Keratinocyte (primary cell): Measurements from ENCODE around the gene TAS2R8. TPM values are rescaled to one million over a fixed set of nuclear protein-coding genes. Genes with fewer than 3 reads are reported as not detected.
"Not testable (repeated sequence)": the region's sequence is repeated elsewhere in the genome, so short reads cannot be mapped to it uniquely, and the experiment has no call there.

Experiments used
- DNase-seq: peaks from one replicate; pipeline ENCODE4 v3.0.0-alpha.2; 2011; ENCODE audit warnings: low read depth, missing footprints, low spot score
- FAIRE-seq: peaks from 2 replicates; lab custom pipeline; 2011; peaks lifted over from hg19 to GRCh38; lab: Jason Lieb, UNC
- H2AFZ ChIP-seq: 2 replicates; pipeline ENCODE4 v1.6.0; 2012; ENCODE audit warnings: low read length, control low read depth, inconsistent platforms; ENCODE audit not compliant: control insufficient read depth
- H3K27ac ChIP-seq: 2 replicates; pipeline ENCODE4 v1.5.1; 2011; ENCODE audit warnings: low read length; ENCODE audit not compliant: control insufficient read depth, insufficient read depth
- H3K27me3 ChIP-seq: 3 replicates; pipeline ENCODE4 v1.6.0; 2011; ENCODE audit warnings: low read length; ENCODE audit not compliant: control insufficient read depth, insufficient read depth; ENCODE audit errors: extremely low read depth
- H3K36me3 ChIP-seq, 2 experiments: 2 replicates in 1 of 2; 3 replicates in 1 of 2; pipeline ENCODE4 v1.5.1; 2011; ENCODE audit warnings: low read length in 2 of 2, mild to moderate bottlenecking in 1 of 2; ENCODE audit not compliant: control insufficient read depth in 2 of 2, insufficient read depth in 2 of 2; ENCODE audit errors: extremely low read depth in 1 of 2
- H3K4me1 ChIP-seq: 3 replicates; pipeline ENCODE4 v1.5.1; 2011; ENCODE audit warnings: low read length; ENCODE audit not compliant: control insufficient read depth, insufficient read depth; ENCODE audit errors: extremely low read depth
- H3K4me2 ChIP-seq: 3 replicates; pipeline ENCODE4 v1.6.0; 2011; ENCODE audit warnings: low read depth, low read length; ENCODE audit not compliant: control insufficient read depth, insufficient read depth; ENCODE audit errors: extremely low read depth
- H3K4me3 ChIP-seq, 3 experiments: fragments of 200-600 bp in 1 of 3; sonication (generic) in 1 of 3; 2 replicates in 2 of 3; 3 replicates in 1 of 3; pipeline ENCODE4 v1.5.1; 2011 to 2016; ENCODE audit warnings: low read length in 3 of 3, mild to moderate bottlenecking in 3 of 3, control low read depth in 2 of 3, inconsistent platforms in 1 of 3, low read depth in 1 of 3, mixed read lengths in 1 of 3, mixed run types in 1 of 3, moderate library complexity in 1 of 3; ENCODE audit not compliant: control insufficient read depth in 2 of 3, insufficient read depth in 2 of 3; ENCODE audit errors: extremely low read depth in 1 of 3
- H3K79me2 ChIP-seq: 2 replicates; pipeline ENCODE4 v1.6.0; 2012; ENCODE audit warnings: low read length; ENCODE audit not compliant: control insufficient read depth, insufficient read depth
- H3K9ac ChIP-seq: 3 replicates; pipeline ENCODE4 v1.6.0; 2011; ENCODE audit warnings: low read length; ENCODE audit not compliant: control insufficient read depth, insufficient read depth; ENCODE audit errors: extremely low read depth
- H3K9me1 ChIP-seq: 3 replicates; pipeline ENCODE4 v1.6.0; 2011; ENCODE audit warnings: low read length; ENCODE audit not compliant: control insufficient read depth, insufficient read depth; ENCODE audit errors: extremely low read depth
- H3K9me3 ChIP-seq: 2 replicates; pipeline ENCODE4 v1.5.1; 2012; ENCODE audit warnings: low read depth, low read length; ENCODE audit not compliant: control insufficient read depth
- H4K20me1 ChIP-seq: 3 replicates; pipeline ENCODE4 v1.6.0; 2011; ENCODE audit warnings: low read length; ENCODE audit not compliant: control insufficient read depth, insufficient read depth; ENCODE audit errors: extremely low read depth
- CTCF ChIP-seq, 3 experiments: IDR thresholded peaks in 1 of 3; conservative IDR thresholded peaks in 1 of 3; optimal IDR thresholded peaks in 1 of 3; 2 replicates in 2 of 3; 3 replicates in 1 of 3; pipeline versions ENCODE3 to v1.5.1; 2011; ENCODE audit warnings: low read length in 3 of 3, mild to moderate bottlenecking in 3 of 3, moderate library complexity in 2 of 3, control low read depth in 1 of 3, inconsistent platforms in 1 of 3; ENCODE audit not compliant: insufficient read depth in 2 of 3; ENCODE audit errors: extremely low read depth in 1 of 3
- EZH2 ChIP-seq: IDR thresholded peaks from one replicate; pipeline ENCODE4 v1.6.1; 2012; ENCODE audit warnings: inconsistent platforms, mild to moderate bottlenecking, low read length, moderate library complexity
- dilution Hi-C: fragments of 300-500 bp; cut with MboI; formaldehyde crosslinking; loops from one replicate; pipeline ENCODE4 v1.7.0; 2020; ENCODE audit warnings: low sequenced_read_pairs; ENCODE audit not compliant: extremely low pct_ligation_motif_present
- polyA plus RNA-seq, 5 experiments: library from polyadenylated mRNA; depleted of rRNA in 3 of 5; stranded (reverse) in 3 of 5; stranded (forward) in 1 of 5; unstranded in 1 of 5; fragments of >200 nt; gene quantifications; 1 replicate in 1 of 5; 2 replicates in 3 of 5; 3 replicates in 1 of 5; pipeline versions ENCODE4 v1.2.1 to v1.2.3, GENCODE V29; 2011 to 2012; ENCODE audit warnings: missing spikeins in 2 of 5, low read depth in 1 of 5, low replicate concordance in 1 of 5

The TAS2R8 gene
- polyA plus RNA-seq, 1 donor (not counting 4 experiments of a cell fraction or from before 2014, with no cell fraction given): not detected

GRCh38 chr12:10794222-10794621 lies 12.9 kb downstream of the TAS2R8 start:
- TF ChIP-seq EZH2 (no peak), CTCF (optimal IDR thresholded peaks at IDR 0.05 in 1 of 3, IDR thresholded peaks at IDR 0.05 in 1 of 3, conservative IDR thresholded peaks at IDR 0.05 in 1 of 3; ENCODE audit: extremely low read depth in 1 of 3, insufficient read depth in 2 of 3, low read length in 3 of 3) (no peak)
- no peak for FAIRE-seq
- Histone ChIP-seq H3K4me1 (no peaks in the 10 kb centered on the region), H3K79me2 (no peaks in the 10 kb centered on the region), H3K27me3 (no peaks in the 10 kb centered on the region), H2AFZ (no peak overlapping the region), H3K4me2 (no peak overlapping the region), H3K9me1 (no peaks in the 10 kb centered on the region), H3K4me3 (no peak overlapping the region), H3K9me3 (no peaks in the 10 kb centered on the region), H3K36me3 (no peaks in the 10 kb centered on the region), H3K27ac (no peak overlapping the region), H3K9ac (no peak overlapping the region), H4K20me1 (no peaks in the 10 kb centered on the region)
- DNase-seq: no peak
- dilution Hi-C loops: no loop called here

DNA sequence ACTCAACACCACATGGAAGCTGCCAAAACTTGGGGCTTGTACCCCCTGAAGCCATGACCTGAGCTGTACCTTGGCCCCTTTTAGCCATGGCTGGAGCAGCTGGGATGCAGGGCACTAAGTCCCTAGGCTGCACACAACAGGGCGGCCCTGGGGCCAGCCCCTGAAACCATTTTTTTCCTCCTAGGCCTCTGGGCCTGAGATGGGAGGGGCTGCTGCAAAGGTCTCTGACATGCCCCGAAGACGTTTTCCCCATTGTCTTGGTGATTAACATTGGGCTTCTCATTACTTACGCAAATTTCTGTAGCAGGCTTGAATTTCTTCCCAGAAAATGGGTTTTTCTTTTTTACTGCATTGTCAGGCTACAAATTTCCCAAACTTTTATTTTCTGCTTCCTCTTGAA lies 15.3 kb downstream of the TAS2R8 start:
- H3K27me3 ChIP-seq, H2AFZ ChIP-seq, dilution Hi-C loops, H3K9ac ChIP-seq, H3K4me3 ChIP-seq, H3K9me1 ChIP-seq, H3K36me3 ChIP-seq, H3K27ac ChIP-seq, H3K9me3 ChIP-seq, DNase-seq, H4K20me1 ChIP-seq, H3K4me2 ChIP-seq, H3K4me1 ChIP-seq, H3K79me2 ChIP-seq, FAIRE-seq: not testable (repeated sequence)

DNA sequence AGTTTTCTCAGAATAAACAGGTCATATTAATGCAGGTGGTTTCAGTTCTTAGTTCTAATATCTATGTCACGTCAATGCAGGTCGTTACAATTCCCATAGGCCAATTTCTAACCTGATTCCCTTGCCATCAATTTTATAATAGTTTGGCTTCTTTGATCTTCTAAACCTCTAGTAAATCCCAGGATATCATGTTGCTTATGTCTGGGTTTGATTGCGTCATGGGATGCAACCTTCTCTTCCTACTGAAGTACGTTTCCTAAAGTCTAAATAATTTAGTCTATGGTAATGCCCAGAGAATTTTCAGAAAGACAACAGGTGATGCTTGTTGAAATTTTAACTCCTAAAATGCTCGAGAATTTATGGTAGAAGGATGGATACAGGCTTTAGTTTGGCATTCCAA lies 23.8 kb downstream of the TAS2R8 start:
- no peak for DNase-seq
- no peak for FAIRE-seq

More for the DNA sequence above, 23.8 kb downstream of the TAS2R8 start:
- Histone ChIP-seq H3K4me1 (no peaks in the 10 kb centered on the region), H3K27ac (no peak overlapping the region), H2AFZ (no peak overlapping the region), H3K9me1 (no peaks in the 10 kb centered on the region), H3K4me2 (no peak overlapping the region), H3K4me3 (no peak overlapping the region), H3K9ac (no peak overlapping the region), H3K27me3 (no peaks in the 10 kb centered on the region), H4K20me1 (no peaks in the 10 kb centered on the region), H3K79me2 (no peaks in the 10 kb centered on the region), H3K36me3 (no peaks in the 10 kb centered on the region), H3K9me3 (no peaks in the 10 kb centered on the region)
- dilution Hi-C loops: no loop called here
- no peak for TF ChIP-seq EZH2
- no peak for TF ChIP-seq CTCF (optimal IDR thresholded peaks at IDR 0.05 in 1 of 3, IDR thresholded peaks at IDR 0.05 in 1 of 3, conservative IDR thresholded peaks at IDR 0.05 in 1 of 3; ENCODE audit: extremely low read depth in 1 of 3, insufficient read depth in 2 of 3, low read length in 3 of 3)
